T-helper 1 cell treated with Interleukin-12 subunit alpha and Interleukin-12 subunit beta and Interleukin-4 antibody, amounts not matched to agents 30 μg/mL and 1 μg/mL, for 36 hours (primary cell): ENCODE results near the gene UPF2.

Experiments
- H3K27ac Mint-ChIP-seq: one replicate; pipeline ENCODE4 v1.8.0; 2021; ENCODE audit warnings: mild to moderate bottlenecking, mixed read lengths
- H3K27me3 Mint-ChIP-seq: one replicate; pipeline ENCODE4 v1.8.0; 2021; ENCODE audit warnings: low read depth, mixed read lengths
- H3K36me3 Mint-ChIP-seq: one replicate; pipeline ENCODE4 v1.8.0; 2021; ENCODE audit warnings: low read depth, mixed read lengths
- H3K4me1 Mint-ChIP-seq: one replicate; pipeline ENCODE4 v1.8.0; 2021; ENCODE audit warnings: low read depth, mixed read lengths
- H3K4me3 Mint-ChIP-seq: one replicate; pipeline ENCODE4 v1.8.0; 2021; ENCODE audit warnings: mild to moderate bottlenecking, moderate library complexity, mixed read lengths
- H3K9me3 Mint-ChIP-seq: one replicate; pipeline ENCODE4 v1.8.0; 2021; ENCODE audit warnings: mixed read lengths

Gene UPF2

GRCh38 chr10:12061124-12061523 lies 18.5 kb upstream of the UPF2 start:
- Mint-ChIP-seq H3K4me3 (no peak overlapping the region), H3K4me1 (no peaks in the 10 kb centered on the region), H3K27me3 (peaks cover 3% of the 10 kb centered on the region), H3K36me3 (no peaks in the 10 kb centered on the region), H3K27ac (no peak overlapping the region), H3K9me3 (no peaks in the 10 kb centered on the region)

GRCh38 chr10:12056748-12057147 lies 14.1 kb upstream of the UPF2 start:
- Mint-ChIP-seq H3K36me3 (no peaks in the 10 kb centered on the region), H3K4me1 (no peaks in the 10 kb centered on the region), H3K9me3 (no peaks in the 10 kb centered on the region), H3K27me3 (peaks cover 3% of the 10 kb centered on the region), H3K27ac (no peak overlapping the region), H3K4me3 (no peak overlapping the region)

- H3K4me1 Mint-ChIP-seq = peaks cover 3% of the 10 kb centered on the region
- H3K27me3 Mint-ChIP-seq = no peaks in the 10 kb centered on the region
- no peak overlapping the region for H3K4me3 Mint-ChIP-seq
- no peaks in the 10 kb centered on the region for H3K36me3 Mint-ChIP-seq
- no peak overlapping the region for H3K27ac Mint-ChIP-seq
- no peaks in the 10 kb centered on the region for H3K9me3 Mint-ChIP-seq
Observed at GRCh38 chr10:12055732-12056131, 13.1 kb upstream of the UPF2 start.

- Mint-ChIP-seq H3K36me3 (no peaks in the 10 kb centered on the region), H3K27me3 (peaks cover 4% of the 10 kb centered on the region), H3K9me3 (no peaks in the 10 kb centered on the region), H3K27ac (no peak overlapping the region), H3K4me3 (no peak overlapping the region), H3K4me1 (peaks cover 10% of the 10 kb centered on the region)
Observed at GRCh38 chr10:12051241-12051640, 8.6 kb upstream of the UPF2 start.

- no peak overlapping the region for H3K27ac Mint-ChIP-seq
Observed at GRCh38 chr10:12050528-12050927, 7.9 kb upstream of the UPF2 start.

GRCh38 chr10:12048547-12048946 lies 5.9 kb upstream of the UPF2 start:
- no peak overlapping the region for H3K4me3 Mint-ChIP-seq
- H3K36me3 Mint-ChIP-seq = no peaks in the 10 kb centered on the region
- H3K27ac Mint-ChIP-seq = no peak overlapping the region
- peaks cover 13% of the 10 kb centered on the region for H3K4me1 Mint-ChIP-seq
- no peaks in the 10 kb centered on the region for H3K9me3 Mint-ChIP-seq
- peaks cover 4% of the 10 kb centered on the region for H3K27me3 Mint-ChIP-seq

More at GRCh38 chr10:12050528-12050927, 7.9 kb upstream of the UPF2 start:
- peaks cover 10% of the 10 kb centered on the region for H3K4me1 Mint-ChIP-seq
- H3K4me3 Mint-ChIP-seq = no peak overlapping the region
- H3K36me3 Mint-ChIP-seq = no peaks in the 10 kb centered on the region
- H3K9me3 Mint-ChIP-seq = no peaks in the 10 kb centered on the region
- peaks cover 4% of the 10 kb centered on the region for H3K27me3 Mint-ChIP-seq

GRCh38 chr10:12045596-12045995 lies 3.0 kb upstream of the UPF2 start:
- Mint-ChIP-seq H3K4me3 (no peak overlapping the region), H3K9me3 (no peaks in the 10 kb centered on the region), H3K27ac (no peak overlapping the region), H3K27me3 (peaks cover 4% of the 10 kb centered on the region), H3K4me1 (peaks cover 22% of the 10 kb centered on the region), H3K36me3 (peaks cover 8% of the 10 kb centered on the region)

GRCh38 chr10:12042409-12042796 lies 206 bp downstream of the UPF2 start:
- H3K27ac Mint-ChIP-seq = peak overlapping the region; percentile 100
- H3K4me1 Mint-ChIP-seq = peaks cover 32% of the 10 kb centered on the region

GRCh38 chr10:12041766-12042408 lies 722 bp downstream of the UPF2 start:
- H3K27me3 Mint-ChIP-seq = no peaks in the 10 kb centered on the region

More at GRCh38 chr10:12042409-12042796, 206 bp downstream of the UPF2 start:
- H3K4me3 Mint-ChIP-seq = peak overlapping the region; percentile 100
- H3K9me3 Mint-ChIP-seq = no peaks in the 10 kb centered on the region
- peaks cover 14% of the 10 kb centered on the region for H3K36me3 Mint-ChIP-seq
- no peaks in the 10 kb centered on the region for H3K27me3 Mint-ChIP-seq

GRCh38 chr10:12036073-12036655 lies 6.4 kb downstream of the UPF2 start:
- H3K4me1 Mint-ChIP-seq = peaks cover 36% of the 10 kb centered on the region
- H3K27ac Mint-ChIP-seq = no peak overlapping the region
- H3K27me3 Mint-ChIP-seq = no peaks in the 10 kb centered on the region
- H3K4me3 Mint-ChIP-seq = no peak overlapping the region
- no peaks in the 10 kb centered on the region for H3K9me3 Mint-ChIP-seq
- peaks cover 27% of the 10 kb centered on the region for H3K36me3 Mint-ChIP-seq

More at GRCh38 chr10:12041766-12042408, 722 bp downstream of the UPF2 start:
- Mint-ChIP-seq H3K36me3 (peaks cover 14% of the 10 kb centered on the region), H3K9me3 (no peaks in the 10 kb centered on the region), H3K4me1 (peaks cover 32% of the 10 kb centered on the region), H3K27ac (peak overlapping the region; percentile 99), H3K4me3 (peak overlapping the region; percentile 100)

GRCh38 chr10:12031404-12031803 lies 11.2 kb downstream of the UPF2 start:
- Mint-ChIP-seq H3K27ac (no peak overlapping the region), H3K9me3 (no peaks in the 10 kb centered on the region), H3K4me1 (peaks cover 37% of the 10 kb centered on the region), H3K4me3 (no peak overlapping the region), H3K27me3 (no peaks in the 10 kb centered on the region), H3K36me3 (peaks cover 42% of the 10 kb centered on the region)

GRCh38 chr10:12027539-12027938 lies 15.1 kb downstream of the UPF2 start:
- peaks cover 29% of the 10 kb centered on the region for H3K4me1 Mint-ChIP-seq
- no peaks in the 10 kb centered on the region for H3K9me3 Mint-ChIP-seq
- peaks cover 37% of the 10 kb centered on the region for H3K36me3 Mint-ChIP-seq
- no peak overlapping the region for H3K4me3 Mint-ChIP-seq
- no peak overlapping the region for H3K27ac Mint-ChIP-seq
- H3K27me3 Mint-ChIP-seq = no peaks in the 10 kb centered on the region

- Mint-ChIP-seq H3K36me3 (peaks cover 31% of the 10 kb centered on the region), H3K4me1 (peaks cover 28% of the 10 kb centered on the region), H3K27ac (no peak overlapping the region)
Observed at GRCh38 chr10:12025591-12025990, 17.0 kb downstream of the UPF2 start.

GRCh38 chr10:12022580-12023257 lies 19.9 kb downstream of the UPF2 start:
- Mint-ChIP-seq H3K4me1 (peaks cover 19% of the 10 kb centered on the region), H3K36me3 (peaks cover 14% of the 10 kb centered on the region), H3K4me3 (no peak overlapping the region), H3K27me3 (no peaks in the 10 kb centered on the region), H3K9me3 (no peaks in the 10 kb centered on the region), H3K27ac (peak overlapping the region; percentile 57)

More at GRCh38 chr10:12025591-12025990, 17.0 kb downstream of the UPF2 start:
- no peaks in the 10 kb centered on the region for H3K9me3 Mint-ChIP-seq
- no peak overlapping the region for H3K4me3 Mint-ChIP-seq
- no peaks in the 10 kb centered on the region for H3K27me3 Mint-ChIP-seq

GRCh38 chr10:12020574-12020973 lies 22.0 kb downstream of the UPF2 start:
- peaks cover 8% of the 10 kb centered on the region for H3K36me3 Mint-ChIP-seq
- no peaks in the 10 kb centered on the region for H3K27me3 Mint-ChIP-seq
- no peak overlapping the region for H3K27ac Mint-ChIP-seq
- H3K4me3 Mint-ChIP-seq = no peak overlapping the region
- H3K9me3 Mint-ChIP-seq = no peaks in the 10 kb centered on the region
- peaks cover 10% of the 10 kb centered on the region for H3K4me1 Mint-ChIP-seq
